HG03108 (cell line): ENCODE measurements around the gene MUC6.

Experiments used
- ATAC-seq: cut with Tn5 transposase; IDR thresholded peaks from one replicate; pipeline ENCODE4 v1.9.1; 2021; ENCODE audit warnings: moderate library complexity; ENCODE audit not compliant: unreplicated experiment

MUC6 gene

DNA sequence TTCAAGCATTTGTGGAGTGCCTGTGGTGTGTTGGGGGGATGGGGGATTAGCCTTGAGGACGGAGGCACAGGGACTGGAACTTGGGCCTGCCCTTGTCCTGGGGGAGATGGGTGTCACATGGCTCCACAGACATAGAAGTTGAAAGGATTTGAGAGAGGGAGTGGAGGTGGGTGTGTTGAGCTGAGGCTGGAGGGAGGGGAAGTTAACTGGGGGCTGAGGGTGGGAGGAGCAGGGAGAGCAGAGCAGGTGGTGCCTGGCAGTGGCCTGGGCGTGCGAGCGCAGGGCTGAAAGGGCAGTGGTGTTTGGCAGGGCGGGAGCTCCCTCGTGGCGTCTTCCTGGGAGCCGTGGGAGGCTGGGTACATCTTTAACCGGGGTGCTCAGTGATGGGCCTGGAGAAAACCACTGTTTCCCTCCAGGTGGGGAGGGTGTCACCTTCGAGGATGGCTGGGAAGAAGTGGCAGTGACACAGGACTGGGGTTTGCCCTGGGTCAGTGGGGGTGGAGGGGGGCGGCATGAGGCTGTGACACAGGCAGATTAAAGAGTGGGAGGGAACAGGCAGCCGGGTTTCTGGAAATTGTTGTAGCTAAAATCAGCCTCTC is 65.3 kb downstream of the MUC6 start:
- ATAC-seq = no peak

GRCh38 chr11:970319-970871 is 66.1 kb downstream of the MUC6 start:
- no peak for ATAC-seq

DNA sequence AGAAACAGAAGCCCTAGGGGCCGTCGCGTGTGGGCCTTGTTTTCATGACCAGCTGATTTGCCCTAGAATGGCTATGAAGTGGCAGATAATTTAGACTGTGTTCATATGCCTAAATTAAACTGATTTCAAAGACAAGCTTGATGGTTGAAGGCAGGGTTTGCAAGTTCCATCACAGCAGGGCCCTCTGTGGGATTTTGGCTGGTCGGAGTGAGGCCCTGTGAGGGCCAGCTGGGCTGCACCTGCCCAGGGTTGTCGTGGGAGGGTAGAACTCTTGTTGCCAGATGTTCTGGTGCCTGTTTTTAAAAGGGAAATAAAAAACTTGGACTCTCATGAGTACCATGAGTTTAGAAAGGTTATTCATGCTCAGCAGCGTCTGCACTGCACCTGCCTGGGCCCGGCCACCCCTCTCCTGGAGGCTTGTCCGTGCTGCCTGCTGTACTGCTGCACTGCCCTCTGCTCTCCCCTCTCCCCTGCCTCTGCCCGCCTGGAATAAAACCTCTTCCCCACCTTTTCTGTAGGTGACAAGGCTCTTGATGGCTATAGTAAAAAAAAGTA is 66.8 kb downstream of the MUC6 start:
- ATAC-seq = no peak

DNA sequence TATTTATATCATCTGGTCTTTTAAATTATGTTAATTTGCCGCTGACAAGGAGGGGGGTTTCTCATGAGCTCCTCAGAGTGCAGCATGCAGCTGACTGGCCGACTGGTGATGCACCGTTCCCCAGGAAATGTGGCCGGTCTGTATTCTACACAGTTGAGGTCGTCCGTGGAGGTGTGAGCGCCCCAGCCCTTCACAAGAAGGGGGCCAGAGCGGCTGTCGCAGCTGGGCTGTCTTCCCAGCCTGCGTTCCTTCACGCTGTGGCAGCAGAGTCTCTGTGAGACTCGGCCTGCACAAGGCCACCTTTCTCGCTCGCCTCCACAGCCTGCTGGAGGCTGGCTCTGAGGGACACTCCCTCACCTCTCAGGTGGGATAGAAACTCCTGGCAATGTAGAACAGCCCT is 67.7 kb downstream of the MUC6 start:
- ATAC-seq = no peak

DNA sequence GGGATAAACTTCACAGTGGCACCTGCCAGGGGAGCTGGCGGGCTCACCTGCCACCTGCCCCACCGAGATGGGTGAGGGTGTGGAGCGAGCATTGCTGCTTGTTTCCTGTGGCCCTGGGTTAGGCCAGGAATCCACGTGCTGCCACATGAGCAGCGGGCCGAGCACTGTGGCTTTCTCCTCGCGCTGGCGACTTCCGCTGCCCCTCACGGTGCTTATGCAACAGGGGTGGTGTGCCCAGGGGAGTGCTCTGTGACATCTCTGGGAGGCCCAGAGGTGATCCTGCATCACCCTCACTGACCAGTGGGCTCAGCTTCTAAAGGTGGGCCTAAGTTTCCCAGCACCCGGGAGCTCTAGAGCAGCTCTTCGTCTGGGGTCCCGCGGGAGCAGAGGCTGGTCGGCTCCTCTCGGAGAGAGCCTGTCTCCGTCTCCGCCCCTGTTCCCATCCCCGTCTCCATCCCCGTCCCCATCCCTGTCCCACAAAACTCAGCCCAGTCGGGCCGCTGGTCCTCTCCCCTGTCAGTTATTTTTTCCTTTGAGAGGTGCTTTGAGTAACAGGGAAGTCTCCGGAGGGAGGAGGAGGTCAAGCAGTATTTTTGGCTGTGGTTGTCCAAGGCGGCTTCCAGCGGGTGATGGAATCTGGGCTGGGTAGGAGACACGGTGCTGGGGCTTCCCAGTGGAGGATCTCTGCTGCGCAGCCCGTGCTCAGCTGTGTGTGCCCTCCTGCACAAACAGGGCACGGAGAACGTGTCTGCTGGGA is 68.3 kb downstream of the MUC6 start:
- no peak for ATAC-seq

- no peak for ATAC-seq
Observed at GRCh38 chr11:965206-965775, 71.2 kb downstream of the MUC6 start.

DNA sequence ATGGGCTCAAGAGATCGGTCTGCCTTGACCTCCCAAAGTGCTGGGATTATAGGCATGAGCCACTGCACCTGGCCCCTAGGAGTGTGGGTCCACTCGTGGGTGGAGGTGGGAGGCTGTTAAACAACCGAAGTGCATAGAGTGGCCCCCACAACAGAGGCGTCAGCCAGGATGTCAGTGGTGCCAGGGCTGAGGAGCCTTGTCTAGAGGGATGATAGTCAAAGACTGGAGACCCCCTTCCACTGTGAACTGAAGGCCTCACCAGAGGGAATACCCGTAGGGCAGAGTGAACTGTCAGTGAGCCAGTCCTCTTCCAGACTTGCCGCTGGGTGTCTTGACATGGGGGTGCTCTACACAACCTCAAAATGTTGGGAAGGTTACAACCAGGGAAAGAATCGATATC is 72.7 kb downstream of the MUC6 start:
- no peak for ATAC-seq
